ENCODE measurements around the gene GALNT10.

DNA sequence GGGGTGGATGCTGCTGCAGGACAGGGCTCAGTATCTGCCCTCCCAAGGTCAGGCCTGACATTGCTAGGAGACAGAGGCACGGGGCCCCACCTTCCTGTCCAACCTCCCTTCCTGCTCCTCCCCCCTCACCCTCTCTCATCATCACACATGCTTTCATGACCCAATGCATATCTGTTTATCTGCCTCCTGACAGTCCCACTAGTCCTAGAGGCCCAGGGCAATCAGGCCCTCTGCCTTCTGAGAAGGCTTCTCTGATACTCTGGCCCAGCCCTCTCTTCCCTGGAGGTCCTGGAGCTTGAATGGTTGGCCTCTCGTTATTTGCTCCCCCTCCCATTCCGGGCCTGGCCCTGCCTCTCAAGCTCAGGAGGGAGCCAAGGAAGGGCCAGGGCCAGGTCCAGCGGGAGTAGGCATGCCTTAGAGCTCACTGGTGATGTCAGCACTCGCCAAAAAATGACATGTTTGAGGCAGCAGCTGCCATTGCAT is 164.6 kb downstream of the GALNT10 start:
- TF ChIP-seq CTCF (IDR thresholded peaks at IDR 0.05), result no peak
- no peak for TF ChIP-seq EZH2 (IDR thresholded peaks at IDR 0.05)
